Lung (tissue), 12 donors: ENCODE measurements around the gene CASP8. TPM values are rescaled to one million over a fixed set of nuclear protein-coding genes. Genes with fewer than 3 reads are reported as not detected.

Source experiments
- ATAC-seq: fragments of 200-7000 bp; cut with Tn5 transposase; one replicate; pipeline ENCODE4 v1.9.1; 2020; ENCODE audit warnings: moderate number of reproducible peaks; ENCODE audit not compliant: insufficient read depth, low FRiP score
- DNase-seq, 3 donors: peaks; one replicate each; pipeline ENCODE4 v3.0.0-alpha.2; 2013 to 2017
- H3K27ac ChIP-seq, 2 donors: one replicate each; pipeline ENCODE4 v1.5.1; 2013; ENCODE audit warnings: mild to moderate bottlenecking in 2 of 2, moderate library complexity in 2 of 2, control low read depth in 1 of 2, inconsistent platforms in 1 of 2, low read depth in 1 of 2, low read length in 1 of 2
- H3K27me3 ChIP-seq, 3 donors: one replicate each; pipeline ENCODE4 v1.5.1; 2013; ENCODE audit warnings: low read length in 2 of 3; ENCODE audit not compliant: control insufficient read depth in 3 of 3, insufficient read depth in 3 of 3
- H3K36me3 ChIP-seq, 4 donors: one replicate each; pipeline ENCODE4 v1.5.1; 2013; ENCODE audit warnings: low read length in 4 of 4, mild to moderate bottlenecking in 1 of 4, moderate library complexity in 1 of 4; ENCODE audit not compliant: control insufficient read depth in 4 of 4, insufficient read depth in 4 of 4
- H3K4me1 ChIP-seq, 5 donors: one replicate each; pipeline ENCODE4 v1.5.1; 2013; ENCODE audit warnings: low read length in 5 of 5, mild to moderate bottlenecking in 2 of 5, moderate library complexity in 1 of 5; ENCODE audit not compliant: control insufficient read depth in 5 of 5, insufficient read depth in 5 of 5
- H3K4me3 ChIP-seq: one replicate; pipeline ENCODE4 v1.5.1; 2013; ENCODE audit warnings: mild to moderate bottlenecking, control low read depth, moderate library complexity
- H3K9ac ChIP-seq, 2 donors: one replicate each; pipeline ENCODE4 v1.5.1; 2013; ENCODE audit warnings: low read length in 2 of 2, control low read depth in 1 of 2; ENCODE audit not compliant: insufficient read depth in 1 of 2
- H3K9me3 ChIP-seq, 4 donors: one replicate each; pipeline ENCODE4 v1.5.1; 2013; ENCODE audit warnings: low read length in 3 of 4, mild to moderate bottlenecking in 1 of 4, moderate library complexity in 1 of 4; ENCODE audit not compliant: control insufficient read depth in 4 of 4, insufficient read depth in 3 of 4
- WGBS, 2 donors: extraction: QIAGEN DNeasy Blood & Tissue Kit; methylation state at CpG; one replicate each; pipeline ENCODE4 v1.1.7; 2013; 5-methylcytosine and 5-hydroxymethylcytosine counted together
- polyA plus RNA-seq, 2 donors: library from polyadenylated mRNA; stranded (reverse); fragments of 200-250 nt; gene quantifications; one replicate each; pipeline ENCODE4 v1.2.1, GENCODE V29; 2013
- total RNA-seq, 2 donors: library from RNA; depleted of rRNA in 1 of 2; stranded (reverse); fragments of >200 nt in 1 of 2; gene quantifications; one replicate each; pipeline ENCODE4 v1.2.1, GENCODE V29; 2014 to 2021
- TF ChIP-seq, protein P1 (sequence below): IDR thresholded peaks from 2 replicates; pipeline ENCODE4 v1.5.1; 2012; ENCODE audit warnings: mild to moderate bottlenecking; ENCODE audit errors: control extremely low read depth, extremely low read depth
- donor health status: control.
- donor health status: control.
- donor health status: Bipolar disorder and iron deficiency.
- donor health status: healthy.
- donor health status: DM: yes; HTN: yes; CAD: no.

CASP8 gene
- total and polyA plus RNA-seq, 4 donors, result 18.2 to 32.3 (median 23.5) TPM

GRCh38 chr2:201233812-201234662, 26.3 kb upstream of the CASP8 start:
- no peak for DNase-seq
- H3K27ac ChIP-seq, result peak overlapping the region in 1 of 2 donors; percentile 80
- WGBS, 2 donors, result 45 to 64% methylated on average over 21 of the region's 21 CpGs

GRCh38 chr2:201234663-201235135, 25.6 kb upstream of the CASP8 start:
- H3K9me3 ChIP-seq, result no peaks in the 10 kb centered on the region
- no peaks in the 10 kb centered on the region for H3K36me3 ChIP-seq
- WGBS, 2 donors, result 49 to 55% methylated on average over 3 of the region's 3 CpGs
- ATAC-seq (no peak), DNase-seq (no peak)
- no peak overlapping the region for H3K27ac ChIP-seq
- TF ChIP-seq, protein P1, sequence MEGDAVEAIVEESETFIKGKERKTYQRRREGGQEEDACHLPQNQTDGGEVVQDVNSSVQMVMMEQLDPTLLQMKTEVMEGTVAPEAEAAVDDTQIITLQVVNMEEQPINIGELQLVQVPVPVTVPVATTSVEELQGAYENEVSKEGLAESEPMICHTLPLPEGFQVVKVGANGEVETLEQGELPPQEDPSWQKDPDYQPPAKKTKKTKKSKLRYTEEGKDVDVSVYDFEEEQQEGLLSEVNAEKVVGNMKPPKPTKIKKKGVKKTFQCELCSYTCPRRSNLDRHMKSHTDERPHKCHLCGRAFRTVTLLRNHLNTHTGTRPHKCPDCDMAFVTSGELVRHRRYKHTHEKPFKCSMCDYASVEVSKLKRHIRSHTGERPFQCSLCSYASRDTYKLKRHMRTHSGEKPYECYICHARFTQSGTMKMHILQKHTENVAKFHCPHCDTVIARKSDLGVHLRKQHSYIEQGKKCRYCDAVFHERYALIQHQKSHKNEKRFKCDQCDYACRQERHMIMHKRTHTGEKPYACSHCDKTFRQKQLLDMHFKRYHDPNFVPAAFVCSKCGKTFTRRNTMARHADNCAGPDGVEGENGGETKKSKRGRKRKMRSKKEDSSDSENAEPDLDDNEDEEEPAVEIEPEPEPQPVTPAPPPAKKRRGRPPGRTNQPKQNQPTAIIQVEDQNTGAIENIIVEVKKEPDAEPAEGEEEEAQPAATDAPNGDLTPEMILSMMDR, result no peak
- no peaks in the 10 kb centered on the region for H3K27me3 ChIP-seq
- H3K9ac ChIP-seq, result no peak overlapping the region
- peaks cover 0 to 32% (median 11%) of the 10 kb centered on the region in 5 donors for H3K4me1 ChIP-seq
- no peak overlapping the region for H3K4me3 ChIP-seq

More at GRCh38 chr2:201233812-201234662, 26.3 kb upstream of the CASP8 start:
- Histone ChIP-seq H3K27me3 (no peaks in the 10 kb centered on the region), H3K36me3 (no peaks in the 10 kb centered on the region), H3K9ac (no peak overlapping the region), H3K4me3 (peak overlapping the region; percentile 20), H3K4me1 (peaks cover 0 to 32% (median 11%) of the 10 kb centered on the region in 5 donors), H3K9me3 (no peaks in the 10 kb centered on the region)
- ATAC-seq, result no peak
- TF ChIP-seq, protein P1, result no peak

DNA sequence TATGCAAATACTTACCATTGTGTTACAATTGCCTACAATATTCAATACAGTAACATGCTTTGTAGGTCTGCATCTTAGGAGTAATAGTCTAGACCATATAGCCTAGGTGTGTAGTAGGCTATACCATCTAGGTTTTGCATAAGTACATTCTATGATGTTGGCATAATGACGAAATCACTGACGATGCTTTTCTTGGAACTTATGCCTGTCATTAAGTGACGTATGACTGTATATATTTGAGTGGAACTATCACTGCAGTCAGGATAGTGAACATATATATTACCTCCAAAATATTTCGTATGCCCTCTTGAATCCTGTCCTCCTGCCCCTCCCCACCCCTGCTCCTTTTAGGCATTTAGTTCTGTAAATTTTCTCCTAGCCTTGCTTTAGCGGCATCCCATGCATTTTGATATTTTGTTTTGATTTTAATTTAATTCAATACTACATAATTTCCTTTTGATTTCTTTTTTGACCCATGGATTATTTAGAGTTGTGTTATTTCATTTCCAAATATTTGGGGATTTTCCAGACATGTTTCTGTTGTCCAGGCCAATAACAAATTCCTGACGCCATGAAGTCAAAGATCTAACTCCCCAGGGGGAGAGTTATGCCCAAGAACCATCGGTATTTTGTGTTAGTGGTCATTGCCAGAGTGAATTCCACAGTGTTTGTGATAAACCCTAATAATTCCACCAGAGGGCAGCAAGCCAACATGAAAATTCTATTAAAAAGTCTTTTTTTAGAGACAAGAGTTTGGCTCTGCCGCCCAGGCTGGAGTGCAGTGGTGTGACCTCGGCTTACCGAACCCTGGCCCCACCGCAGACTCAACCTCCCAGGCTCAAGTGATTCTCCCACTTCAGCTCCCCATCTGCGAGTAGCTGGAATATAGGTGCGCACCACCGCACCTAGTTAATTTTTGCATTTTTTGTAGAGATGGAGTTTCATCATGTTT, 24.2 kb upstream of the CASP8 start:
- Histone ChIP-seq H3K4me3 (no peak overlapping the region), H3K36me3 (no peaks in the 10 kb centered on the region), H3K27me3 (no peaks in the 10 kb centered on the region), H3K4me1 (peaks cover 0 to 32% (median 11%) of the 10 kb centered on the region in 5 donors), H3K9me3 (no peaks in the 10 kb centered on the region), H3K9ac (no peak overlapping the region), H3K27ac (peak overlapping the region in 1 of 2 donors; percentile 81)
- 24 to 27% methylated on average over 14 of the region's 14 CpGs for WGBS, 2 donors
- TF ChIP-seq, protein P1, result peak; percentile 65
- ATAC-seq, result peak; percentile 24
- DNase-seq, result peak; percentile 75 to 96 (median 95)
